ENCODE results near the gene ENOX2. TPM values are rescaled to one million over a fixed set of nuclear protein-coding genes. Genes with fewer than 3 reads are reported as not detected.

ENOX2 gene
- total and polyA plus RNA-seq, 2 donors (not counting 1 experiment from before 2014, with no cell fraction given): 5.1 to 18.8 TPM

DNA sequence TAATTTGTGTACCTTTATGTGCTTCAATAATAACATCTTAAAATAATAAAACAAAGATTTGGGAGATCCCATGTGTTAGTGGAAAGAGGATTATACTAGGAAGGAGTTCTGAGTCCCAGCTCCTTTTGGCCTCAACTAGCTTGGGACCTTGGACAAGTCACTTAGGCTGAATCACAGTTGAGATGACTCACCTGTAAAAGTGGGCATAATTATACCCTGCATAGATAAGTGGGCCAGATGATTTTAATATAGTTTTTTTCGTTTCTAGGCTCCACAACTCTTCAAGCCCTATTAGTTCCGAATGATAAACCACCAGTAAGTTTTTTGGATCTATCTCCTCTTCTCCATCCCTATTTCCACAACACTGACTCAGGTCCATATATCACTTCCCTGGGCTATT is 131.8 kb downstream of the ENOX2 start:
- H3K27me3 Mint-ChIP-seq: no peaks in the 10 kb centered on the region
- no peak overlapping the region for H3K4me3 Mint-ChIP-seq
- POLR2A ChIA-PET: no interaction called here
- Histone ChIP-seq H3K4me2 (replicated peaks; ENCODE audit: low read depth, low read length, poor library complexity, severe bottlenecking) (no peak overlapping the region), H3K79me2 (ENCODE audit: control insufficient read depth, insufficient read depth, low read length) (no peaks in the 10 kb centered on the region), H3K27ac (ENCODE audit: low read length in 2 of 2) (no peak overlapping the region), H3K27me3 (replicated peaks in 1 of 4; ENCODE audit: control extremely low read depth in 1 of 4, control insufficient read depth in 3 of 4, insufficient read depth in 4 of 4, low read length in 3 of 4) (no peaks in the 10 kb centered on the region), H3K4me1 (ENCODE audit: control insufficient read depth in 2 of 2, insufficient read depth in 2 of 2, low read length in 2 of 2) (no peaks in the 10 kb centered on the region), H2AFZ (ENCODE audit: insufficient read depth, low read depth, low read length, poor library complexity, severe bottlenecking) (no peak overlapping the region), H4K20me1 (ENCODE audit: control insufficient read depth, insufficient read depth, low read length, poor library complexity, severe bottlenecking) (no peaks in the 10 kb centered on the region), H3K9ac (ENCODE audit: low read length) (no peak overlapping the region), H3K9me3 (ENCODE audit: control extremely low read depth in 1 of 3, control insufficient read depth in 2 of 3, insufficient read depth in 1 of 3, low read length in 2 of 3) (no peaks in the 10 kb centered on the region), H3K4me3 (ENCODE audit: control extremely low read depth in 1 of 5, extremely low read depth in 1 of 5, insufficient read depth in 1 of 5, low read depth in 2 of 5, low read length in 4 of 5) (no peak overlapping the region), H3K36me3 (replicated peaks in 1 of 2; ENCODE audit: control extremely low read depth in 1 of 2, control insufficient read depth in 1 of 2, extremely low read depth in 1 of 2, insufficient read depth in 2 of 2, low read length in 1 of 2) (peaks cover 0 to 2% of the 10 kb centered on the region in 2 experiments)
- H3K4me1 Mint-ChIP-seq: no peaks in the 10 kb centered on the region
- DNase-seq (no peak), ATAC-seq (ENCODE audit: low read depth) (no peak)
- TF ChIP-seq, protein P1, sequence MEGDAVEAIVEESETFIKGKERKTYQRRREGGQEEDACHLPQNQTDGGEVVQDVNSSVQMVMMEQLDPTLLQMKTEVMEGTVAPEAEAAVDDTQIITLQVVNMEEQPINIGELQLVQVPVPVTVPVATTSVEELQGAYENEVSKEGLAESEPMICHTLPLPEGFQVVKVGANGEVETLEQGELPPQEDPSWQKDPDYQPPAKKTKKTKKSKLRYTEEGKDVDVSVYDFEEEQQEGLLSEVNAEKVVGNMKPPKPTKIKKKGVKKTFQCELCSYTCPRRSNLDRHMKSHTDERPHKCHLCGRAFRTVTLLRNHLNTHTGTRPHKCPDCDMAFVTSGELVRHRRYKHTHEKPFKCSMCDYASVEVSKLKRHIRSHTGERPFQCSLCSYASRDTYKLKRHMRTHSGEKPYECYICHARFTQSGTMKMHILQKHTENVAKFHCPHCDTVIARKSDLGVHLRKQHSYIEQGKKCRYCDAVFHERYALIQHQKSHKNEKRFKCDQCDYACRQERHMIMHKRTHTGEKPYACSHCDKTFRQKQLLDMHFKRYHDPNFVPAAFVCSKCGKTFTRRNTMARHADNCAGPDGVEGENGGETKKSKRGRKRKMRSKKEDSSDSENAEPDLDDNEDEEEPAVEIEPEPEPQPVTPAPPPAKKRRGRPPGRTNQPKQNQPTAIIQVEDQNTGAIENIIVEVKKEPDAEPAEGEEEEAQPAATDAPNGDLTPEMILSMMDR (IDR thresholded peaks at IDR 0.05): no peak
- TF ChIP-seq EZH2 (IDR thresholded peaks at IDR 0.05; ENCODE audit: borderline replicate concordance, insufficient read depth, low read depth, low read length, poor library complexity, severe bottlenecking): no peak
- intact Hi-C loops (cut with micrococcal nuclease): no loop called here
- H3K9me3 Mint-ChIP-seq (ENCODE audit: insufficient read depth): no peaks in the 10 kb centered on the region
- H3K27ac Mint-ChIP-seq: no peak overlapping the region
- CTCF ChIA-PET: no interaction called here
- no CpG with 5 or more reads among the region's 2 CpGs for WGBS (ENCODE audit: insufficient coverage)

DNA sequence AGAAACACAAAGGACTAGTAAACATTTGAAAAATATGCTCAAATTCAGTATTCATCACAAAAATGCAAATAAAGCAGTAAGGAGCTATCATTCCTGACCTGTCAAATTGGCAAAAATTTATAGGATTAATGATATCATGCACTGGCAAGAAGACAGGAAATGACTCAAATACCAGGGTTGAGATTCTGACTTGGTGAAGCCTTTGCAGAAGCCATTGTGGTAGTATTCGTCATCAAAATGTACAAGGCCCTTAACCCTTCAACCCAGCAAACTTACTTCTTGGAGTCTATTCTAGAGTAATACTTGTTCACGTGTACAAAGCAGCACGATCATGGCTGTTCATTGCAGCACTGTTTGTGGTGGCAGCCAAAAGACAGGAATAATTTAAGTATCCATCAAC is 132.4 kb downstream of the ENOX2 start:
- Histone ChIP-seq H3K4me2 (replicated peaks; ENCODE audit: low read depth, low read length, poor library complexity, severe bottlenecking) (no peak overlapping the region), H4K20me1 (ENCODE audit: control insufficient read depth, insufficient read depth, low read length, poor library complexity, severe bottlenecking) (no peaks in the 10 kb centered on the region), H3K27ac (ENCODE audit: low read length in 2 of 2) (no peak overlapping the region), H3K9me3 (ENCODE audit: control extremely low read depth in 1 of 3, control insufficient read depth in 2 of 3, insufficient read depth in 1 of 3, low read length in 2 of 3) (no peaks in the 10 kb centered on the region), H3K36me3 (replicated peaks in 1 of 2; ENCODE audit: control extremely low read depth in 1 of 2, control insufficient read depth in 1 of 2, extremely low read depth in 1 of 2, insufficient read depth in 2 of 2, low read length in 1 of 2) (peaks cover 0 to 2% of the 10 kb centered on the region in 2 experiments), H3K79me2 (ENCODE audit: control insufficient read depth, insufficient read depth, low read length) (no peaks in the 10 kb centered on the region), H3K27me3 (replicated peaks in 1 of 4; ENCODE audit: control extremely low read depth in 1 of 4, control insufficient read depth in 3 of 4, insufficient read depth in 4 of 4, low read length in 3 of 4) (no peaks in the 10 kb centered on the region), H3K4me3 (ENCODE audit: control extremely low read depth in 1 of 5, extremely low read depth in 1 of 5, insufficient read depth in 1 of 5, low read depth in 2 of 5, low read length in 4 of 5) (no peak overlapping the region), H3K4me1 (ENCODE audit: control insufficient read depth in 2 of 2, insufficient read depth in 2 of 2, low read length in 2 of 2) (no peaks in the 10 kb centered on the region), H2AFZ (ENCODE audit: insufficient read depth, low read depth, low read length, poor library complexity, severe bottlenecking) (no peak overlapping the region), H3K9ac (ENCODE audit: low read length) (no peak overlapping the region)
- no peaks in the 10 kb centered on the region for H3K9me3 Mint-ChIP-seq (ENCODE audit: insufficient read depth)
- no peak for TF ChIP-seq EZH2 (IDR thresholded peaks at IDR 0.05; ENCODE audit: borderline replicate concordance, insufficient read depth, low read depth, low read length, poor library complexity, severe bottlenecking)
- TF ChIP-seq, protein P1 (IDR thresholded peaks at IDR 0.05): no peak
- ChIA-PET POLR2A (no interaction called here), CTCF (no interaction called here)
- H3K4me1 Mint-ChIP-seq: no peaks in the 10 kb centered on the region
- WGBS (ENCODE audit: insufficient coverage): no CpG with 5 or more reads among the region's 3 CpGs
- no peak for ATAC-seq (ENCODE audit: low read depth)
- no peak overlapping the region for H3K4me3 Mint-ChIP-seq
- intact Hi-C loops (cut with micrococcal nuclease): no loop called here
- H3K27me3 Mint-ChIP-seq: no peaks in the 10 kb centered on the region
- H3K27ac Mint-ChIP-seq: no peak overlapping the region
- DNase-seq: no peak
